ENCODE results near the gene CPN2. TPM values are rescaled to one million over a fixed set of nuclear protein-coding genes. Genes with fewer than 3 reads are reported as not detected.

The CPN2 gene
- total RNA-seq, 2 experiments from 2014 or later: not detected

DNA sequence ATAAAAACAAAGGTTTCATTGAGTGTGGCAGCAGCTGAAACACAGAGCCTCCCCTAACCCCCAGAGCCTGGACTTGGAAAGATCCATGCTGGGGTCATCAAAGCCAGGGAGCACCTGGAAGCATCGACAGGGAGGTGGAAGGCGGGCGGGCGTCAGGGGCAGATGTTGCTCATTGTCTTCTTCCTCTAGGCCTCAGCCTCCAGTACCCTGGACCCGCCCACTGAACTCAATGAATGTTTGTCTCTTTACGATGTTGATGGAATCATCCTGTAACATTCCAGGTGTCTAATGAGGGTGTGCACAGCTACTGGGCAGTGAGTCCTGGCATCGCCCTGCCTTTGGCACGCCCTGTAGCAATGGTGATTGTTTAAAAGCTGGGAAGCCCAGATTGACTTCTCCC, 38.1 kb upstream of the CPN2 start:
- Mint-ChIP-seq H3K4me1 (ENCODE audit: low read depth) (no peaks in the 10 kb centered on the region), H3K4me3 (no peak overlapping the region), H3K27me3 (ENCODE audit: low read depth) (peaks cover 16% of the 10 kb centered on the region), H3K9me3 (ENCODE audit: insufficient read depth) (peaks cover 5% of the 10 kb centered on the region), H3K36me3 (ENCODE audit: low read depth) (peaks cover 3% of the 10 kb centered on the region), H3K27ac (no peak overlapping the region)
- ChIA-PET POLR2A (no interaction called here), CTCF (no interaction called here)
- no peak for ATAC-seq
- DNase-seq: no peak

DNA sequence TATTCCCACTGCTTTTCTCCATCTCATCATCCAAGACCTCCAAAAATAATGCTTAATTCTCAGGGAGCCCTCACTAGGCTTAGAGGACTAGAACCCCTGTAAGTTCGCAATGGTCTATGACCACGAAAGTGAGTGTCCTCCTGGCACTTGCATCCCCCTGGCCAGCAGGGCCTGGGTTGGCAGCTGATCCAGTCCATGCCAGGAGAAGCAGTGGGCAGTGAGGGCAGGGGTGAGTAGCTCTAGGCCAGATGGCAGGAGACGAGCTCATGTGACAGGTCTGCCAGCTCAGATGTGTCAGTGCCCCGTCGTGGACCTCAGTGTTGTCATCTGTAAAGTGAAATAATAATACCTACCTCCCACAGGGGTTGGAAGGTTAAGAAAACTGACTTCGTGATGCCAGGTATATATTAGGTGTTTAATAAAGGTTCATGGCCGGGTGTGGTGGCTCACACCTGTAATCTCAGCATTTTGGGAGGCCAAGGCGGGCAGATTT, 36.8 kb upstream of the CPN2 start:
- peaks cover 5% of the 10 kb centered on the region for H3K9me3 Mint-ChIP-seq (ENCODE audit: insufficient read depth)
- POLR2A ChIA-PET: no interaction called here
- no peak overlapping the region for H3K27ac Mint-ChIP-seq
- peaks cover 3% of the 10 kb centered on the region for H3K36me3 Mint-ChIP-seq (ENCODE audit: low read depth)
- ATAC-seq: no peak
- no peak for DNase-seq
- CTCF ChIA-PET: no interaction called here
- H3K27me3 Mint-ChIP-seq (ENCODE audit: low read depth): peaks cover 16% of the 10 kb centered on the region
- no peaks in the 10 kb centered on the region for H3K4me1 Mint-ChIP-seq (ENCODE audit: low read depth)
- no peak overlapping the region for H3K4me3 Mint-ChIP-seq

DNA sequence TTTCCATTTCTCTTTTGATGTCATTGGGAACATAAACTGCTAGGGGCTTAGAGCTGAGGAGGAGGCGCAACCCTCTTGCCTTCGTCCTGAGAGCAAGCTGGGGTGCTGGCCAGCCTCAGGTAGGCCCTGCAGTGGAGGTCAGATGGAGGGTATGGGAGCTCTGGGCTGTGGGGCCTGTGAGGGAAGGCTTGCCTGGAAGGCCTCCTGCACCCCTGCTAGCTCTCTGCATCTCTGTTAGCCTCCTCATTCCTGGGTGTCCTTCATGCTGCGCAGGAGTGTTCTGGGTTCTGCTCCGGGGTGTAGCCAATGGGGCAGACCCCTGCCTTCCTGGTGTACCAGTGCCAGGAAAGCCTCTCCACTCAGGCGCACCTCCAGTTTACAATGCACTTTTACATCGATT, 36.1 kb upstream of the CPN2 start:
- Mint-ChIP-seq H3K9me3 (ENCODE audit: insufficient read depth) (peaks cover 5% of the 10 kb centered on the region), H3K4me3 (no peak overlapping the region), H3K27me3 (ENCODE audit: low read depth) (peaks cover 12% of the 10 kb centered on the region), H3K4me1 (ENCODE audit: low read depth) (no peaks in the 10 kb centered on the region), H3K27ac (no peak overlapping the region), H3K36me3 (ENCODE audit: low read depth) (peaks cover 3% of the 10 kb centered on the region)
- ChIA-PET CTCF (interaction anchor here (1.1 to 1.5 kb wide), 2 partner anchors 10 to 41 kb away, joined by 3 to 4 read pairs; no protein-coding TSS in a partner anchor), POLR2A (no interaction called here)
- DNase-seq: no peak
- no peak for ATAC-seq

DNA sequence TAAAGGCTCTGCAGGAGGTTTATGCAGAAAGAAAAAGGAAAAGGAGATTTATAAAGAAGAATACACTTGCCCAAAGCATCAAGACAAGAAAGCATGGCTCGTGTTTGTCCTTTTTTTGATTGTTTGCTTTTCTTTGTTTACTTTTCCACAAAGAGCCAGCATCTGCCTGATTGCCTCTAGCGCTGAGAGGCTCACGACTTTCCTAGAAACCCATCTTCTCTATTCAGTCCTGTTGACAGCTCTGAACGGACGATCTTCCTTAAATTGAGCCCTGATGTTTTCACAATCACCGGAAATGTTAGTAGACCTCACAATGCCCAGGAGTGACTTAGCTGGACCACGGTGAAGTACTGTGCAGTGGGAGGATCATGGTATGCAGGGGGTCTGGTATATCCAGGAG, 35.5 kb upstream of the CPN2 start:
- Mint-ChIP-seq H3K27ac (no peak overlapping the region), H3K27me3 (ENCODE audit: low read depth) (peaks cover 12% of the 10 kb centered on the region), H3K9me3 (ENCODE audit: insufficient read depth) (peaks cover 5% of the 10 kb centered on the region), H3K36me3 (ENCODE audit: low read depth) (peaks cover 3% of the 10 kb centered on the region), H3K4me3 (no peak overlapping the region), H3K4me1 (ENCODE audit: low read depth) (no peaks in the 10 kb centered on the region)
- DNase-seq (no peak), ATAC-seq (no peak)
- CTCF ChIA-PET: interaction anchor here (1.1 to 1.5 kb wide), 3 partner anchors 11 to 43 kb away, joined by 3 to 5 read pairs (median 4); no protein-coding TSS in a partner anchor
- POLR2A ChIA-PET: no interaction called here

DNA sequence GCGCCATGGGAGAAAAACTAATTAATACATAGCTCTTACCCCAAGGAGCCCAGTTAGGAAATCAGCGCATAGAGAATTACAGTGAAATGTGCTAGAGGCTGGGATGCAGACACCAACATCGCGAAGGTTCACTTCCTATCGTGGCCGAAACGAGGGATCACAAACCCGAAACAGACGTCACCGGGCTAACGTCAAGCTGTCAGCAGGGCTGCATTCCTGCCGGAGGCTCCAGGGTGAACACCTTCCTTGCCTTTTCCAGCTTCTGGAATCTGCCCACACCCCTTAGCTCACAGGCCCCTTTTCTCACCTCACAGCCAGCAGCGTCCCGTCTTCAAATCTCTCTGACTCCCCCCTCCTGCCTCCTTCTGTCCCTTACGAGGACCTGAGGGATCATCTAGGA, 34.9 kb upstream of the CPN2 start:
- H3K27me3 Mint-ChIP-seq (ENCODE audit: low read depth): peaks cover 10% of the 10 kb centered on the region

DNA sequence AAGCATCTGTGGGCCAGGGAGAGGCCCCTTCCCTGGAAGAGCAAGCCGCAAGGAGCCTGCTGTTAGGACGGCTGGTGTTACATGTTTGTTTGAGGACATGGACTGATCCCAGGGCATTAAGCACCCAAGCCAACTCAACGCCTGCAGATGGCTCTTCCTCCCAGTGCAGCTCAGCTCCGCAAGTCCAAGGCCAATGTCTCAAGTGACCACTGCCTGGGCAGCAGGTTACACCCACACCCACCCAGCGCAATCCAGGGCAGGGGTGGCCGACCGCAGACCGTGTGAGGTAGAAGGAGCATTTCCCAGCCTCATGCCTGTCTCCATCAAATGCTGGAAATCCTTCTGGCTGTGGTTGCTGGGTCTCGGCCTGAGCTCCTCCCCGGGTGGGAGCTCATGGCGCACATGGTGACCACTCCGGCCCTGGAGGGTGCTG, 33.5 kb upstream of the CPN2 start:
- DNase-seq (no peak), ATAC-seq (no peak)
- POLR2A ChIA-PET: no interaction called here
- no peaks in the 10 kb centered on the region for H3K27me3 Mint-ChIP-seq (ENCODE audit: low read depth)
- H3K9me3 Mint-ChIP-seq (ENCODE audit: insufficient read depth): no peaks in the 10 kb centered on the region
- no peaks in the 10 kb centered on the region for H3K4me1 Mint-ChIP-seq (ENCODE audit: low read depth)
- no peak overlapping the region for H3K4me3 Mint-ChIP-seq
- CTCF ChIA-PET: interaction anchor here (0.5 kb wide), 1 partner anchor 536 kb away, joined by 3 read pairs; no protein-coding TSS in a partner anchor
- no peaks in the 10 kb centered on the region for H3K36me3 Mint-ChIP-seq (ENCODE audit: low read depth)
- no peak overlapping the region for H3K27ac Mint-ChIP-seq

More for the DNA sequence above, 34.9 kb upstream of the CPN2 start:
- H3K4me1 Mint-ChIP-seq (ENCODE audit: low read depth): no peaks in the 10 kb centered on the region
- no peak overlapping the region for H3K27ac Mint-ChIP-seq
- ChIA-PET POLR2A (no interaction called here), CTCF (interaction anchor here (1.0 to 1.5 kb wide), 3 partner anchors 40 to 52 kb away, joined by 3 to 5 read pairs (median 3); no protein-coding TSS in a partner anchor)
- DNase-seq (no peak), ATAC-seq (no peak)
- H3K36me3 Mint-ChIP-seq (ENCODE audit: low read depth): peaks cover 3% of the 10 kb centered on the region
- H3K4me3 Mint-ChIP-seq: no peak overlapping the region
- peaks cover 5% of the 10 kb centered on the region for H3K9me3 Mint-ChIP-seq (ENCODE audit: insufficient read depth)

DNA sequence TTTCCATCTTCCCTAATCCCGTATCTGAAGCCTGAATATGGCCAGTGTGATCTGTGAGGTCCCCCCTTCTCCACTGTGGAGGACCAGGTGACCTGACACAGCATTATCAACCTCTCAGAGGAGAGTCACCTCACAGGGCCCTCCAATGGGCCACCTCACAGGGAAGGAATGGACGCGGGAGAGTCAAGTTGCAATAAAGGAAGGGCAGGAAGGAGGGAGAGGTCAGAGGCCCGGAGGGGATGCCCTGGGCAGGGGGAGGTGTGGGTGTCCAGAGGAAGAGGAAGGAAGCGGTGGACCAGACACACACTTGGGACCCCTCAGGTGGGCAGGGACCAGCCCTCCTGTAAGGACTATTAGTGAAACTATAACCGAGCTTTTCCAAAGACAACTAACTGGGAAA, 33.0 kb upstream of the CPN2 start:
- Mint-ChIP-seq H3K27ac (no peak overlapping the region), H3K36me3 (ENCODE audit: low read depth) (no peaks in the 10 kb centered on the region), H3K9me3 (ENCODE audit: insufficient read depth) (no peaks in the 10 kb centered on the region), H3K27me3 (ENCODE audit: low read depth) (no peaks in the 10 kb centered on the region), H3K4me3 (no peak overlapping the region), H3K4me1 (ENCODE audit: low read depth) (no peaks in the 10 kb centered on the region)
- ATAC-seq (no peak), DNase-seq (no peak)
- POLR2A ChIA-PET: no interaction called here
- CTCF ChIA-PET: interaction anchor here (0.5 kb wide), 1 partner anchor 535 kb away, joined by 3 read pairs; no protein-coding TSS in a partner anchor

DNA sequence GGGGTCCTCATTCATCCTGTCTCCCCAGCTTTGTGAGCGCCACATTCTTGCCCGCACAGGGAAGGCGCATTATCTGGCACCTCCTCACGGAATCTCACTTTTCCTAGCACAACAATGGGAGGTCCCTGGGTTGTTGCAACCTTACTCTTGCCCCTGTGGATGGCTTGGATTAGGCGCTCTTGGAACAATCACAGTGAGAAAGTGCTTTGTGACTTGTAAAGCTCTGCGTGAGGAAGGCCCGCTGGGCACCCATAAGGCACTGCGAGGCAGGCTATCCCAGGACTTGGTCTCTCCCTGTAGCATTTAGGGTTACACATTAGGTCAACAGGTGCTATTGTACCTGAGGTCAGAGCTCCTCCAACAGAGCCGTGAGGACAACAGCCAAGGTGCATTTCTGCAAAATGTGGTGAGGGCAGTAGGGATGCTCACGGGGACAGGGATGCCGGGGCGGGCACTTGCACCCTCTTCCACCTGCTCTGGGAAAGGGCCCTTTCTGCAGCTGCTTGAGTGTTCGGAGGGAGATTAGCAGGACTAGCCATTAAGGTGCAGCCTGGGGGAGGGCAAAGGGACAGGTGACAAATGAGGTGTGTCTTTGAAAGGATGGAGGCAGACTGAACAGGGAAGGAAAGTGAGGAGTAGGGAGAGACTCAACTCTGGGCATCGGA, 32.3 kb upstream of the CPN2 start:
- Mint-ChIP-seq H3K36me3 (ENCODE audit: low read depth) (no peaks in the 10 kb centered on the region), H3K27me3 (ENCODE audit: low read depth) (peaks cover 2% of the 10 kb centered on the region), H3K4me1 (ENCODE audit: low read depth) (no peaks in the 10 kb centered on the region), H3K27ac (no peak overlapping the region), H3K9me3 (ENCODE audit: insufficient read depth) (no peaks in the 10 kb centered on the region), H3K4me3 (no peak overlapping the region)
- ChIA-PET POLR2A (interaction anchor here (0.5 kb wide), 1 partner anchor 211 kb away, joined by 3 read pairs; no protein-coding TSS in a partner anchor), CTCF (interaction anchor here (1.2 kb wide), 1 partner anchor 40 kb away, joined by 3 read pairs; no protein-coding TSS in a partner anchor)
- ATAC-seq (no peak), DNase-seq (no peak)

DNA sequence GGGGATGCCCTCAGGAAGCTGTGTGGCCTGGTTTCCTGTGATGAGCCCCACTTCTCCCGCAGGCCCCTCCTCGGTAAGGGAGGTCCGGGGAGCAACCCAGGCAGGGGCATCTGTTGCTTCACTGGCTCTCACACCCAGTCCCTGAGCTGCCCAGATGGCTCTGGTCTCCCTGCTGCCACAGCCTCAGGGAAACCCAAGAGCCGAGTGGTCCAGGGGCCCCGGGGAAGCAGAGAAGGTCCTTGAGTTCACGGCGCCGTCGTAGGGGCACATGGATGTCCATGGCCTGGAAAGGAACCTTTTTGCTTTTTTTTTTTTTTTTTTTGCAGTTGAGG, 31.7 kb upstream of the CPN2 start:
- CTCF ChIA-PET: interaction anchor here (1.2 kb wide), 1 partner anchor 39 kb away, joined by 3 read pairs; no protein-coding TSS in a partner anchor
- no peak for DNase-seq
- Mint-ChIP-seq H3K27me3 (ENCODE audit: low read depth) (peaks cover 2% of the 10 kb centered on the region), H3K4me3 (no peak overlapping the region), H3K9me3 (ENCODE audit: insufficient read depth) (no peaks in the 10 kb centered on the region), H3K36me3 (ENCODE audit: low read depth) (no peaks in the 10 kb centered on the region), H3K27ac (no peak overlapping the region), H3K4me1 (ENCODE audit: low read depth) (no peaks in the 10 kb centered on the region)
- no peak for ATAC-seq
- POLR2A ChIA-PET: interaction anchor here (0.5 kb wide), 1 partner anchor 212 kb away, joined by 3 read pairs; no protein-coding TSS in a partner anchor

DNA sequence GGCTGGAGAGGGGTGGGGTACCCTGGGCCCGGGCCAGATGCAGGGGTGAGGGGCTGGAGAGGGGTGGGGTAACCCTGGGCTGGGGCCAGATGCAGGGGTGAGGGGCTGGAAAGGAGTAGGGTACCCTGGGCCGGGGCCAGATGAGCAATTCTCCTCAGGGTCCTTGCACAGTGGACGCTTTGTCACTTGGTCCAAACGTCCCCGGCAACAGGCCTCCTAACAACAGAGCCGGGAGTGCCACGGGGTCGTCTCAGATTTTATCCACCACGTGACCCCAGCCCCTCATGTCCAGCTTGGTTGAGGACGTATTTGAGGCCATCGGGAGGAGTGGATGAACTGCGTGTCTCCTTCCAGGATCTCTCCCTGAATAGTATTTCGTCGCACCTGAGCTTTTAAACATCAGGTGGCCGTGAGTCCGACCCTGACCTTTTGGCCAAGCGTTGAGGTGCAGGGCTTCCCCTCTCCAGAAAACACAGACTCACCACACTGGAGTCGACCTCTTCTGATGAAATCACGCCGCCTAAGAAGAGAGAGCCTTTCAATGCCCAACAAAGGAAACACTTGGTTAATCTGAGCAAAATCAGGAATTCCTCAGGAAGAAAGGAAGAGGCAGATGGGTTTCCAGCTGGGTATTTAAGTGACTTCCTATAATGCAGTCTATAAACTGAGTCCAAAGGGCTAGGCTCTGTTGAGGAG, 31.2 kb upstream of the CPN2 start:
- no peaks in the 10 kb centered on the region for H3K4me1 Mint-ChIP-seq (ENCODE audit: low read depth)
- H3K27me3 Mint-ChIP-seq (ENCODE audit: low read depth): peaks cover 2% of the 10 kb centered on the region
- CTCF ChIA-PET: interaction anchor here (1.2 kb wide), 1 partner anchor 39 kb away, joined by 3 read pairs; no protein-coding TSS in a partner anchor
- no peak for ATAC-seq
- H3K36me3 Mint-ChIP-seq (ENCODE audit: low read depth): no peaks in the 10 kb centered on the region
- no peaks in the 10 kb centered on the region for H3K9me3 Mint-ChIP-seq (ENCODE audit: insufficient read depth)
- DNase-seq: no peak
- H3K4me3 Mint-ChIP-seq: no peak overlapping the region
- H3K27ac Mint-ChIP-seq: no peak overlapping the region
- POLR2A ChIA-PET: interaction anchor here (0.5 kb wide), 1 partner anchor 212 kb away, joined by 3 read pairs; no protein-coding TSS in a partner anchor

DNA sequence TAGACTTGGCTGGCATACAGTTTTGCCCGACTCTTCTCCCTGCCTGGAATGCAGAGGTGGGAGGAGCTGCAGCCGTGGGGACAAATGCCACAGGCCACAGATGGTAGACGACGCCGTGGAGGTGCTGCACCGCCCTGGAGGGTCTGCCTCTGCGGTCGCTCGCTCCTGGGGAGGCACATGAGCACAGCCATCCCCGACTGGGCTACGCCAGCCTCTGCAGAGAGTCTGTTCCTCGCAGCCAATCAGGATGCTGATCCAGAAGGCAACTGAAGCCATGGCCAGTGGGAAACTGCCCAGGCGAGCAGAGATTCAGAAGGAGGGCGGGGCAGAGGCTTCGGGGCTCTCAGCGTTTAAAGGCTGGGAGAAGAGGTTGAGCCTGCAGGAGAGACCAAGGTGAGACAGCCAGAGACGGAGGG, 30.3 kb upstream of the CPN2 start:
- DNase-seq: no peak
- Mint-ChIP-seq H3K4me1 (ENCODE audit: low read depth) (no peaks in the 10 kb centered on the region), H3K9me3 (ENCODE audit: insufficient read depth) (no peaks in the 10 kb centered on the region), H3K36me3 (ENCODE audit: low read depth) (no peaks in the 10 kb centered on the region), H3K27me3 (ENCODE audit: low read depth) (peaks cover 4% of the 10 kb centered on the region), H3K27ac (no peak overlapping the region), H3K4me3 (no peak overlapping the region)
- ChIA-PET POLR2A (no interaction called here), CTCF (no interaction called here)
- no peak for ATAC-seq

DNA sequence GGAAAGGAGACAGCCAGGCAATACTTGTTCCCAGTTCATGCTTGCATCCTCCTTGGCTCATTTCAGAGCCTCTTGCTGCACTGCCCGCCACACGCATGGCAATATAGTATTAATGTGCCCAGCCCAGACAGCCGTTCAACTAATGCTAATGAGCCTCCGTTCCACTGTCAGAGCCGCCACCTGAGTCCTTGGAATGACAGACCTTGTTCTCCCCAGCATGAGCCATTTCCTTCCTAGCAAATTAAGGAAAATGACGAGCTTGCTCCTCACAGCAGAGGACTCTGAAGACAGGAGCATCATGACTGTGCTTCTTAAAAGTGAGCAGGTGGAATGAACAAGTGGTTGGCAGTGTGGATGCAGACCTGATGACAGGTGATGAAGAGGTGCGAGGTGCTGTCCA, 29.2 kb upstream of the CPN2 start:
- Mint-ChIP-seq H3K36me3 (ENCODE audit: low read depth) (no peaks in the 10 kb centered on the region), H3K9me3 (ENCODE audit: insufficient read depth) (no peaks in the 10 kb centered on the region), H3K4me1 (ENCODE audit: low read depth) (no peaks in the 10 kb centered on the region), H3K27me3 (ENCODE audit: low read depth) (peaks cover 4% of the 10 kb centered on the region), H3K27ac (no peak overlapping the region), H3K4me3 (no peak overlapping the region)
- no peak for DNase-seq
- ChIA-PET POLR2A (no interaction called here), CTCF (interaction anchor here (1.2 kb wide), 1 partner anchor 36 kb away, joined by 3 read pairs; no protein-coding TSS in a partner anchor)
- no peak for ATAC-seq

Data from activated CD8-positive, alpha-beta T cell treated with anti-CD3 and anti-CD28 coated beads, Interleukin-2, amount 10 ng/mL, durations not matched to agents 7 days and 5 days (primary cell).